Hindlimb muscle (tissue), 1 donor: ENCODE data around the gene ADAM21. TPM values are rescaled to one million over a fixed set of nuclear protein-coding genes. Genes with fewer than 3 reads are reported as not detected.
"Not testable (repeated sequence)": the region's sequence is repeated elsewhere in the genome, so short reads cannot be mapped to it uniquely, and the experiment has no call there.

Experiments
- DNase-seq: peaks from one replicate; pipeline ENCODE4 v3.0.0-alpha.2; 2013
- polyA plus RNA-seq: library from polyadenylated mRNA; unstranded; fragments of 120-200 nt; gene quantifications from one replicate; pipeline ENCODE4 v1.2.1, GENCODE V29; 2013; ENCODE audit not compliant: insufficient read length

The ADAM21 gene
- polyA plus RNA-seq: 0.40 TPM

DNA sequence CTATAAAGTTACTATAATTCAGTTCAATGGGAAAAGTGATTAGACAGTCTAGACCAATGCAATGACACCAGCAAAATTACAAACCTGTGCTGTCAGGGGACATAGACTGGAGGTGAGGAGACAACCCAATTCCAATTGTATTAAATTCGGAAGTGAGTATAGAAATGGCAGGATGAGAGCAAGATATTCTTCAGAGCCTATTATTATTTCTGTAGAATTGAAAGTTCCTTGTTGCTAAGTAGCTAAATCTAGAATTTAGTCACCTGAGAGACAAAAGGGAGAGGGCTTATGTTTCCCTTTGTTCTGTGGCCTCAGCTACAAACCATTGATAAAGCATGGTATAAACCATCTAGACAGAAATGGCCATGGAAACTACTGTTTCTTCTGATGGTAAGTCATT lies at the start of gene ADAM21:
Gene ADAM21, plus strand, starts transcription at position 301 of the 400 bp plus-strand sequence. CDS start 5,326 bp downstream, outside the sequence.
- DNase-seq: no peak

- not testable (repeated sequence) for DNase-seq
These were observed 48.6 kb upstream of the ADAM21 start for GRCh38 chr14:70403335-70403734.

GRCh38 chr14:70406216-70406615 lies 45.8 kb upstream of the ADAM21 start:
- DNase-seq: not testable (repeated sequence)

DNA sequence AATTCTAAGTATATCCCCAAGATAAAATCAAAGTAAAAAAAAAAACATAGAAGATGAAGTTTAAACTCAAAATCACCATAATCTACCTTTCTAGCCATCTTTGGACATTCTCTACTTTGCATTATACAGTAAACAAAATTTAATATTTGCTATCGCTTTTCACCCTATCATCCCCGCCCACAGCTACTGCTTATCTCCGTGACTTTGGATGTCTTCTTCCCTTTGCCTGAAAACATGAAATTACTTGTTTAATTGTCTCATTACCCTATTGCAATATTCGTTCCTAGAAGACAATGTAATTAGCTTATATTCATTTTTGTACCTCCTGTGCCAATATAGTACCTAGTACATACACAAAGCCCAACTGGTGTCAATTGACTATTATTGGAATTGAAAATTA lies 44.4 kb upstream of the ADAM21 start:
- no peak for DNase-seq

DNA sequence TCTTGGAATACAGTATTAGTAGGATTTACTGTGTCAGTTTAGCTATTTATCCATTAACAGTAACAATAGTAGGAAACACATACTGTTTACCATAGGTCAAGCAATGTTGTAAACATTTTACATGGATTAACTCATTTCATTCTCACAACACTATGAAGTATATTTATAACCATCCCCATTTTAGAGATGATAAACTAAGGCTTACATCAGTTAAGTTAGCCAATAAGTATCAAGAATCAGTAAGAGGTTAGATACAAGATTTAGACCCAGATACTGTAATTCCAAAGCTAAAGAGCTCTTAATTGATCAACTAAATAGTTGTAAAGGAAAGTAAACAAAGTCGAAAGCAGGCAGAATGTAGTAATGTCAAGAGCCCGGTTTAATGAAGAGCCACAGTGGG lies 36.2 kb upstream of the ADAM21 start:
- no peak for DNase-seq

DNA sequence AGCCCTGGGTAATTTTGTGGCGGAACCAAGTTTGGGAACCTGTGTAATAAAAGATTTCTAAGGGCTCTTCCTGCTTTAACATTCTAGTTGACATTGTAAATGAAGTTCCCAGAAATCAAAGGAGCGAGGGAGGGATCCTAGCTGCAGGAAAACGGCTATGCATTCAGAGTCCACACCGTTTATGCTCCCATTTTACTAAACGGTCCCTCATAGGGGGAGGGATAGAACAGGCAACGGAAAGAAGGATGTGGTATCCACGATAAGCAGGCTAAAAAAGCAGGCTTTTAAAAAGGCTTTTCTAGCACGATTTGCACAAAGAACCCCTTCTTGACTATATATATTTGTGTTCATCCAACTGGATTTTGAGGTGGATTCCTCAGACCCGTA lies 35.6 kb upstream of the ADAM21 start:
- peak; percentile 19 for DNase-seq

GRCh38 chr14:70416725-70417349 lies 35.1 kb upstream of the ADAM21 start, which contains the start of gene SYNJ2BP:
TSS of gene SYNJ2BP (minus strand) at chr14:70417090. CDS start at chr14:70416963, 127 bp downstream.
- DNase-seq: peak; percentile 68

- not testable (repeated sequence) for DNase-seq
These were observed 32.6 kb upstream of the ADAM21 start for GRCh38 chr14:70419270-70419931.

- DNase-seq: no peak
These were observed 29.4 kb upstream of the ADAM21 start for GRCh38 chr14:70422538-70422937.

GRCh38 chr14:70425354-70425753 lies 26.6 kb upstream of the ADAM21 start:
- no peak for DNase-seq

DNA sequence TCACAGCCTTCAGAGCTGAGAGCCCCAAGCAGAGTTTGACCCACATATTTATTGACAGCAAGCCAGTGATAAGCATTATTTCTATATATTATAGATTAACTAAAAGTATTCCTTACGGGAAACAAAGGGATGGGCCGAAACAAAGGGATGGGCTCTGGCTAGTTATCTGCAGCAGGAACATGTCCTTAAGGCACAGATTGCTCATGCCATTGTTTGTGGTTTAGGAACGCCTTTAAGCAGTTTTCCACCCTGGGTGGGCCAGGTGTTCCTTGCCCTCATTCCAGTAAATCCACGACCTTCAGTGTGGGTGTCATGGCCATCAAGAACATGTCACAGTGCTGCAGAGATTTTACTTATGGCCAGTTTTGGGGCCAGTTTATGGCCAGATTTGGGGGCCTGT lies 25.4 kb upstream of the ADAM21 start:
- not testable (repeated sequence) for DNase-seq

GRCh38 chr14:70436867-70437266 lies 15.1 kb upstream of the ADAM21 start:
- DNase-seq: no peak

DNA sequence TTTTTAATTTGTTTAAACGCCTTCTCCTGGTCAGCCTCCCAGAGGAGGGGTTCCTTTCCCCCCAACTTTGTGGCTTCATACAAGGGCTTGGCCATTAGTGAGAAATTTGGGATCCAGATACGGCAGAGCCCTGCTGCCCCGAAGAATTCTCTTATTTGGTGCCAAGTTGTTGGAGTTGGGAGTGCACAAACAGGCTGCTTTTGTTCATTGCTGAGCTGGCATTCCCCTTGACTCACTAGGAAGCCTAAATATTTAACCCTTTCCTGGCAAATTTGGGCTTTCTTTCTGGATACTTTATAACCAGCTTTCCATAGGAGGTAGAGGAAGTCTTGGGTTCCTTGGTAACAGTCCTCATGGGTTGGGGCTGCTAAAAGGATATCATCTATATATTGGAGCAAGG lies 10.3 kb upstream of the ADAM21 start:
- no peak for DNase-seq

GRCh38 chr14:70442750-70443149 lies 9.2 kb upstream of the ADAM21 start:
- DNase-seq: no peak

DNA sequence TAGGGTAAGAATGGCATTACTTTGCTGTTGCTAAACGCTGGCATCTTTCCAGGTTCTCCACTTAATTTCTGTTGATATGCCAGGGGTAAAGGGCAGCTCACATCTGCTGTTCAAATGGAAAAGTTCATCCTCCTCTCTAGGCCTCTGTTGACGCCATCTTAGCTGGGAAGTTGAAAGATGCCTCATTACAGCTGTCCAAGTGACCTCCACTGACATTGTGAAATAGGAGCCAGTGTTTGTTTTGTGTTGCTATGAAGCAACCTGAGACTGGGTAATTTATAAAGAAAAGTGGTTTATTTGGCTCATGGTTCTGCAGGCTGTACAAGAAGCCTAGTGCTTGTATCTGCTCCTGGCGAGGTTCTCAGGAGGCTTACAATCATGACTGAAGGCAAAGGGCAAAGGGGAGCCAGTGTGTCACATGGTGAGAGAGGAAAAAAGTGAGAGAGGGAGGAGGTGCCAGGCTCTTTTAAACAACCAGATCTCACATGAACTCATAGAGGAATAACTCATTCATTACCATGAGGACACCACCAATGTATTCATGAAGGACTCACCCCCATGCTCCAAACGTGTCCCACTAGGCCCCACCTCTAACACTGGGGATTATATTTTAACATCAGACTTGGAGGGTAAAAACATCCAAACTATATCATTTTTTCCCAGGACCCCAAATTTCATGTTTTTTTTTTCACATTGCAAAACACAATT lies 3.2 kb upstream of the ADAM21 start:
- no peak for DNase-seq

GRCh38 chr14:70454731-70455130 lies 2.8 kb downstream of the ADAM21 start:
- no peak for DNase-seq

- DNase-seq: no peak
These were observed 16.8 kb downstream of the ADAM21 start for GRCh38 chr14:70468731-70469130.

GRCh38 chr14:70470863-70471563 lies 19.0 kb downstream of the ADAM21 start:
- not testable (repeated sequence) for DNase-seq

- no peak for DNase-seq
These were observed 20.5 kb downstream of the ADAM21 start for GRCh38 chr14:70472253-70473159.

DNA sequence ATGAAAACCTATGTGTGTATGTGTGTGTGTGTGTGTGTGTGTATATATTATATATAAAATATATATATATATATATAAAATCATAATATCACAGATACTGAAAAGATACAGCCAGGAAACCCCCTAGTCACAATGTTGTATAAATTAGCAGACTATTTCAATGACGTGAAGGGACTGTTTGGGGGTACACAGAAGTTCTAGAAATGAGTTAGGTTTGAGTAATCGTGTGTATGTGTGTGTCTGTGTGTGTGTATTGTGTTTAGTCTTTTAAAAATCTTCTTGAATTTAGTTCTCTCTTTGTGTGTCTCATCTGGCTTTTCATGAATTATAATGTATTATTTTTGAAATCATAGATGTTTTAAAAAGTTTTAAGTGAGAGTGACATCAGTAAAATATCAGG lies 21.9 kb downstream of the ADAM21 start:
- DNase-seq: no peak

GRCh38 chr14:70475459-70475858 lies 23.5 kb downstream of the ADAM21 start:
- not testable (repeated sequence) for DNase-seq
